Measurements from ENCODE around the gene CDKN1C.

- no peak for TF ChIP-seq POLR2A (IDR thresholded peaks at IDR 0.05; ENCODE audit: low read depth, low read length)
- TF ChIP-seq POLR2AphosphoS5 (IDR thresholded peaks at IDR 0.05; ENCODE audit: low read depth, low read length) = no peak
These were observed 4.0 kb upstream of the CDKN1C start for GRCh38 chr11:2889362-2890273.
